ENCODE results near the gene CDH4. TPM values are rescaled to one million over a fixed set of nuclear protein-coding genes. Genes with fewer than 3 reads are reported as not detected.

CDH4 gene
- total RNA-seq, 1 experiment from 2014 or later = not detected

GRCh38 chr20:61596687-61597330 lies 344.7 kb downstream of the CDH4 start:
- CTCF ChIA-PET = no interaction called here
- H3K4me3 ChIP-seq (ENCODE audit: low read depth in 2 of 2, low read length in 2 of 2) = no peak overlapping the region
- no TSS peak for BruUV-seq (replicated peaks)
- intact Hi-C loops (cut with micrococcal nuclease; ENCODE audit: unreplicated experiment) (no loop called here), in situ Hi-C loops (cut with HindIII; ENCODE audit: low pct_unique_long_range_greater_than_20kb, low sequenced_read_pairs) (no loop called here)
- no peak for TF ChIP-seq POLR2AphosphoS5 (IDR thresholded peaks at IDR 0.05; ENCODE audit: low read depth, low read length)
- no peak for TF ChIP-seq TCF7L2 (IDR thresholded peaks at IDR 0.05; ENCODE audit: low read depth, low read length)
- no peak for TF ChIP-seq REST (IDR thresholded peaks at IDR 0.05; ENCODE audit: insufficient read depth in 1 of 2, low read depth in 2 of 2, low read length in 1 of 2)
- no peak for TF ChIP-seq CTCF (IDR thresholded peaks at IDR 0.05)
- no peak for TF ChIP-seq SIN3A (IDR thresholded peaks at IDR 0.05; ENCODE audit: borderline replicate concordance, insufficient read depth, low read depth, low read length)
- no peaks in the 10 kb centered on the region for H3K9me3 ChIP-seq (ENCODE audit: control insufficient read depth, insufficient read depth, low read depth, low read length)
- POLR2A ChIA-PET = no interaction called here
- no peaks in the 10 kb centered on the region for H3K36me3 ChIP-seq (ENCODE audit: control insufficient read depth, insufficient read depth, low read length)
- no peaks in the 10 kb centered on the region for H3K4me1 ChIP-seq (ENCODE audit: control insufficient read depth, insufficient read depth, low read length)
- no peak overlapping the region for H3K27ac ChIP-seq (ENCODE audit: low read length)
- H3K27me3 ChIP-seq (ENCODE audit: control insufficient read depth, insufficient read depth, low read length) = no peaks in the 10 kb centered on the region
- no peak for ATAC-seq
- DNase-seq (ENCODE audit: low read depth, low spot score) = no peak

- Histone ChIP-seq H3K27me3 (ENCODE audit: control insufficient read depth, insufficient read depth, low read length) (no peaks in the 10 kb centered on the region), H3K4me1 (ENCODE audit: control insufficient read depth, insufficient read depth, low read length) (no peaks in the 10 kb centered on the region), H3K4me3 (ENCODE audit: low read depth in 2 of 2, low read length in 2 of 2) (no peak overlapping the region), H3K9me3 (ENCODE audit: control insufficient read depth, insufficient read depth, low read depth, low read length) (no peaks in the 10 kb centered on the region), H3K36me3 (ENCODE audit: control insufficient read depth, insufficient read depth, low read length) (no peaks in the 10 kb centered on the region), H3K27ac (ENCODE audit: low read length) (no peak overlapping the region)
- no peak for DNase-seq (ENCODE audit: low read depth, low spot score)
- POLR2A ChIA-PET = no interaction called here
- CTCF ChIA-PET = no interaction called here
- TF ChIP-seq POLR2AphosphoS5 (IDR thresholded peaks at IDR 0.05; ENCODE audit: low read depth, low read length) (no peak), REST (IDR thresholded peaks at IDR 0.05; ENCODE audit: insufficient read depth in 1 of 2, low read depth in 2 of 2, low read length in 1 of 2) (no peak), CTCF (IDR thresholded peaks at IDR 0.05) (no peak), SIN3A (IDR thresholded peaks at IDR 0.05; ENCODE audit: borderline replicate concordance, insufficient read depth, low read depth, low read length) (no peak)
- no TSS peak for BruUV-seq (replicated peaks)
- intact Hi-C loops (cut with micrococcal nuclease; ENCODE audit: unreplicated experiment) (no loop called here), in situ Hi-C loops (cut with HindIII; ENCODE audit: low pct_unique_long_range_greater_than_20kb, low sequenced_read_pairs) (no loop called here)
- ATAC-seq = no peak
These were observed 345.9 kb downstream of the CDH4 start for GRCh38 chr20:61597996-61598395.
